H54 (cell line): ENCODE measurements around the gene DLG2.
"Not testable (repeated sequence)": the region's sequence is repeated elsewhere in the genome, so short reads cannot be mapped to it uniquely, and the experiment has no call there.

ENCODE experiments used
- DNase-seq: peaks from one replicate; pipeline ENCODE4 v3.0.0; 2011; ENCODE audit warnings: low spot score, mixed read lengths; ENCODE audit not compliant: insufficient read length
- FAIRE-seq: peaks from 3 replicates; lab custom pipeline; 2011; peaks lifted over from hg19 to GRCh38; lab: Jason Lieb, UNC
- POLR2A ChIP-seq: IDR thresholded peaks from 2 replicates; pipeline ENCODE4 v1.6.1; 2011; ENCODE audit warnings: low read depth, mild to moderate bottlenecking, low read length

Gene DLG2

GRCh38 chr11:83472806-83473205 is 2154.3 kb downstream of the DLG2 start:
- DNase-seq = no peak
- no peak for FAIRE-seq
- no peak for TF ChIP-seq POLR2A

GRCh38 chr11:83471831-83472727 is 2155.1 kb downstream of the DLG2 start:
- FAIRE-seq = no peak
- DNase-seq = no peak
- no peak for TF ChIP-seq POLR2A

GRCh38 chr11:83467837-83468236 is 2159.3 kb downstream of the DLG2 start:
- DNase-seq (no peak), FAIRE-seq (no peak)
- no peak for TF ChIP-seq POLR2A

- FAIRE-seq (no peak), DNase-seq (no peak)
- TF ChIP-seq POLR2A = no peak
Observed at GRCh38 chr11:83464160-83464944, 2162.8 kb downstream of the DLG2 start.

GRCh38 chr11:83459798-83460197 is 2167.3 kb downstream of the DLG2 start:
- no peak for TF ChIP-seq POLR2A
- DNase-seq (no peak), FAIRE-seq (no peak)

- TF ChIP-seq POLR2A = no peak
- DNase-seq = no peak
- FAIRE-seq = no peak
Observed at GRCh38 chr11:83456566-83456965, 2170.6 kb downstream of the DLG2 start.

GRCh38 chr11:83456075-83456474 is 2171.1 kb downstream of the DLG2 start:
- FAIRE-seq (no peak), DNase-seq (no peak)
- no peak for TF ChIP-seq POLR2A

GRCh38 chr11:83455356-83455755 is 2171.8 kb downstream of the DLG2 start:
- FAIRE-seq (no peak), DNase-seq (no peak)
- no peak for TF ChIP-seq POLR2A

GRCh38 chr11:83454674-83455073 is 2172.5 kb downstream of the DLG2 start:
- FAIRE-seq = no peak
- DNase-seq = no peak
- TF ChIP-seq POLR2A = no peak

GRCh38 chr11:83449338-83449913 is 2177.7 kb downstream of the DLG2 start:
- no peak for TF ChIP-seq POLR2A
- no peak for FAIRE-seq

GRCh38 chr11:83448686-83449085 is 2178.5 kb downstream of the DLG2 start:
- no peak for FAIRE-seq

More at GRCh38 chr11:83449338-83449913, 2177.7 kb downstream of the DLG2 start:
- DNase-seq = no peak

GRCh38 chr11:83443880-83444279 is 2183.3 kb downstream of the DLG2 start:
- not testable (repeated sequence) for FAIRE-seq, DNase-seq

More at GRCh38 chr11:83448686-83449085, 2178.5 kb downstream of the DLG2 start:
- no peak for TF ChIP-seq POLR2A
- no peak for DNase-seq

GRCh38 chr11:83441601-83442000 is 2185.5 kb downstream of the DLG2 start:
- FAIRE-seq (no peak), DNase-seq (no peak)
- TF ChIP-seq POLR2A = no peak

- no peak for TF ChIP-seq POLR2A
- FAIRE-seq = no peak
- no peak for DNase-seq
Observed at GRCh38 chr11:83441171-83441570, 2186.0 kb downstream of the DLG2 start.
